ENCODE data around the gene REXO5.
"Not testable (repeated sequence)": the region's sequence is repeated elsewhere in the genome, so short reads cannot be mapped to it uniquely, and the experiment has no call there.

REXO5 gene

DNA sequence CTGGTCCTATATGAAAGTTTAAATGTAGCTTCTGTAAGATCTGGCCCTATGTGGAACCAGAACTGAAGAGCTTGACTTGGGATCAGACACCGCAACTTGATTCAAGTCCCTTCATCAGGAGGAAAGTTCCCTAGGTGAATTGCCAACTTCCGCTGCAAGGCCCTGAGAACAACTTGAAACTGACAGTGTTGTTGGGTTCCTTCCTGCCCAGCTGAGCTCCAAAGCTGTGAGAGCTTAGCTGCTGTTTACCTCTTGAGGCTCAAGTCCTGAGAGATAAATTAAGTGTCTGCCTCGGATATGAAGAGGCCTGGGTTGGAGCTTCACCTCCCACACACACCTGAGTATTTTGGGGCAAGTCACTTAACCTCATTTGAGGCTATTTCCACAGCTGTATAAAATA, 44.7 kb downstream of the REXO5 start:
- no peak for DNase-seq (ENCODE audit: low spot score)

DNA sequence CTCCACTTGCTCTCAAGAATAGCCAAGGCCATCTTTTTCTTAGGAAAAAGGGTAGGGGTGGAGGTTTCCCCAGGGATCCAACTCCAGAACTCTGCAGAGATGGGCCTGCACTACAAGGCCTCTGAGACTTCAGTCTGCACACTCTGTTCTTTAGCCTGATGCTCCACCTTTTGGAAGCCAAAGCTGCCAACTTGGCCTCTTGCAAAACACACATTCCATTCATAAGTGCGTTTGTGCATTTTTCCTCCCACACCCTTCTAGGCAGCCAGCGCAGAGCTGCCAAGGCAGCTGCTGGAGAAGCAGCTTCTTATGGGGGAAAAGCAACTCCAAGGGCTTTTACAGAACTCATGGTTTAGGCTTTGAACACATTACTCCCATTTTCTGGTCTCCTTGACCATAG, 45.3 kb downstream of the REXO5 start:
- peak; percentile 72 for DNase-seq (ENCODE audit: low spot score)

GRCh38 chr16:20853143-20853542, 46.8 kb downstream of the REXO5 start:
- no peak for DNase-seq (ENCODE audit: low spot score)

GRCh38 chr16:20853981-20854620, 47.8 kb downstream of the REXO5 start:
- no peak for DNase-seq (ENCODE audit: low spot score)

- no peak for DNase-seq (ENCODE audit: low spot score)
These were observed 48.6 kb downstream of the REXO5 start for GRCh38 chr16:20854963-20855362.

DNA sequence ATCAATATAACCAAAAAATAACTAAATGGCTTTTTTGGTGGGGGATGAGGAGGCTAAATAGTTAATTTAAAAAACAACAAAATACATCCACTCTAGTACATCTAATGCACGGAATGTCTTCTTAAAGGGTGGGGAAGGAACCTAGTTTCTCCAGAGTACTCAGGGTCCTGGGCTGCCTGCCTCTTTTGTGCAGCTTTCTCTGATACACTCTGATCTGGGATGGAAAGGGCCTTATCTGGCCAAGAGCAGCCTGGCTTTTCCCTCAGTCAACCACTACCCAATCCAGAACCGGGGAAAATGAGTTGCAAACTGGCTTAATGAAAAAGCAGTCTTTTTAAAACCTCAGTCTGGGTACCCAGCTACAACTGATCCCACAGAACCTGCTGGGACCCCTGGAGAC, 51.0 kb downstream of the REXO5 start:
- no peak for DNase-seq (ENCODE audit: low spot score)

GRCh38 chr16:20859229-20859628, 52.9 kb downstream of the REXO5 start:
- DNase-seq (ENCODE audit: low spot score): no peak

- DNase-seq (ENCODE audit: low spot score): no peak
These were observed 53.4 kb downstream of the REXO5 start for GRCh38 chr16:20859699-20860098.

DNA sequence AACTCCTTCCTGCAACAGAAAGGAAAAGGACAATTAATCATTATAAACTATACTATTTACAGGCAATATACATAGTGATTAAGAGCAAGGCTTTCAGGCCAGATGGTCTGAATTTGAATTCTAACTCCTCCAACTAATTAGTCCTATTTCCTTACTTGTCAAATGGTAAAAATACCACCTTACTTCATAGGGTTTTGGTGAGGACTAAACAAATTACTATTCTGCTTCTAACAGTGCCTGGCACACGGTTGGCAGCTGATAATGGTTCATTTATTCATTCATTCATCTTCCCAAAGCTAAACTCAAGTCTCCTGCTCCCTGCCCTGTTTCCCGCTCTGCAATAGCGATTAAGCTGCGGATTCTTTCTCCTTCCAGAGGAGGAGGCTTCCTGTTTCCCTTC, 54.0 kb downstream of the REXO5 start:
- DNase-seq (ENCODE audit: low spot score): no peak

- not testable (repeated sequence) for DNase-seq (ENCODE audit: low spot score)
These were observed 54.7 kb downstream of the REXO5 start for GRCh38 chr16:20860995-20861394.

GRCh38 chr16:20862162-20862960, 56.0 kb downstream of the REXO5 start:
- DNase-seq (ENCODE audit: low spot score): no peak

DNA sequence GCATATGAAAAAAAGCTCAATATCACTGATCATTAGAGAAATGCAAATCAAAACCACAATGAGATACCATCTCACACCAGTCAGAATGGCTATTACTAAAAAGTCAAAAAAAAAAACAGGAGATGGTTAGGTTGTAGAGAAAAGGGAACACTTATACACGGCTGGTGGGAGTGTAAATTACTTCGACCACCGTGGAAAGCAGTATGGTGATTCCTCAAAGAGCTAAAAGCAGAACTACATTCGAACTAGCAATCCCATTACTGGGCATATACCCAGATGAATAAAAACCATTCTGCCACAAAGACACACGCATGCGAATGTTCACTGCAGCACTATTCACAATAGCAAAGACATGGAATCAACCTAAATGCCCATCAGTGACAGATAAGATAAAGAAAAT, 58.0 kb downstream of the REXO5 start:
- not testable (repeated sequence) for DNase-seq (ENCODE audit: low spot score)

- DNase-seq (ENCODE audit: low spot score): no peak
These were observed 59.2 kb downstream of the REXO5 start for GRCh38 chr16:20865420-20866131.

- peak; percentile 60 for DNase-seq (ENCODE audit: low spot score)
These were observed 59.9 kb downstream of the REXO5 start for GRCh38 chr16:20866145-20866772.

- no peak for DNase-seq (ENCODE audit: low spot score)
These were observed 60.5 kb downstream of the REXO5 start for GRCh38 chr16:20866801-20867200.

DNA sequence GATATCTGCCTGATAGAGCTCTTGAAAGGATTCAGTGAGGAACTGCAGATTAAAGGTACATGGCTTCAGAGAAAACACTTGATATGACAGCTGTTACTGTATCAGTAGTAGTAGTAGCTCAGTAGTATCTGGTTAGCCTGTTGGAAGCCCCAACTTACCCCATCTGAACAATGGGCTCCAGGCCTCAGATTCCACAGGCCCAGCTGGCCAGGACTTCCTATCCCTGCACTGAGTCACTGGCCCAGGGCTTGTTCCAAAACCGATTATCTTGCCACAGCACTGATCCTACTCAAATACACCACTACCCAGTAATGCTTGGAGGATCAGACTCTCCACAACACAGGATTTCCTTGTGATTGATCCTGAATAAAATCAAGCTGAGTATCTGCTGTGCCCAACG, 61.3 kb downstream of the REXO5 start:
- DNase-seq (ENCODE audit: low spot score): no peak

DNA sequence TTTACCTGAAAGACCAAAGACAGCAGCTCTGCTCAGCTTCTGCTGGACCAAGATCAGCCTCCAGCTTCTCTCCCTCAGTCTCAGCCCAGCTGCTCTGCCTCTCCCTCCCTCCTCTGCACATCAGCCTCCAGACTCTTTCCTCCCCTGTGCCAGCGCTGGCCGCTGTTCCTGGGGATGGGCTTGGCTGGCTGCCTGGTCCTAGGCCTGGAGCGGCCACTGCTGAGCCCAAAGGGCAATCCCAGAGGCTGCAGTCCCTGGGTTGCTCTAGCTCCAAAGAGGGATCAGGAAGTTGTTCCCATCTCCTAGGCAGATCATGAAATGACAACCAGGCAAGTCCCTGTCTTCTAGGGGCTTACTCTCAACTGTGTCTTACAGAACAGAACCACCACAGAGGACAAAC, 62.6 kb downstream of the REXO5 start:
- DNase-seq (ENCODE audit: low spot score): peak; percentile 88

DNA sequence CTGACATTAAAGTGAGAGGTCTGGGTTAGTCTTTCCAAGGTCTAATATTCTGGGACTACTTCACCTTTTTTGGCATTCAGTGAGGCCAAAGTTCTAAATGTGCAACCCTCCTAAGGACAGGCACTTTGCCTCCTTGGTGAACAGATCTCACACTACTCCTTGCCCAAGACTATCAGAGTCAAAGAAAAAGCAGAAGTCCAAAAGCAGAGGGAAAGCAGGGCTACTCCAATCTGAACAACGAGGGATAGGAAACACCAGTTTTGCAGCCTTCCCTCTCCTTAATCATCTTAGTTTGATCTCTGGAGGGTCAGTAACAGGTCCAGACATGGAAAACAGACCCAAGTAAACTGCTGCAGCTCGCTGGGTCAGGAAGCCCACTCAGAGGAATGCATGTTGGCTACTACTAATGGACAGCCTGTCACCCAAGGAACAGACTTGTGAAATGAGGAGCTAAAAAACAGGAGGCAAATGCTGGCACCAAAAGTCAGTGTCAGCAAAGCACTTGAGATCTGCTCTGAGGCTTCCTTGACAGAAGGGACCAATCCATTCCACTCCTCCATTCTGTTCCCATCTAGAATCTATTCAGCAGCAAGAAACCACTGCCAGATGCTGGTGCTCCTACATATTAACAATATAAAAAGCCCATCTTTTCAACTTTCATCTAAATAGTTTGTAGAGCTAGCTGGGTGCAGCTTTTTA, 63.9 kb downstream of the REXO5 start:
- no peak for DNase-seq (ENCODE audit: low spot score)

DNA sequence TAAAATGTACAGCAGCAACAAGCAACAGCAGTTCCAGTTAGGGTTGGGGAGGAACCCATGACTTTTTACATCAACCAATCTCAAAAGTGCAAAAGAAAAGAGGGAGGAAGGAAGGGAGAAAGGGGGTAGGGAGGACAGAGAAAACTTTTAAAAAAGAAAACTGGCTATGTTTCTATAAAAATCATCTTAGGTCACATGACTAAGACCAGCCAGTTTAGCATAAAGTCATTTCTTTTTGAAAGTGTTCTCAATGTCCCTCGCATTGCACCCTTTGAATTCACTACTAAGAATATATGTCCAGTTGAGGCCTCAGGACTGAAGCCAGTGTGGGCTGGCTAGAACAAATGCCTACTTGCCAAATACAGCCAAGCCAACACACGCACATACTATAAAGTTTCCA, 64.9 kb downstream of the REXO5 start:
- DNase-seq (ENCODE audit: low spot score): no peak

DNA sequence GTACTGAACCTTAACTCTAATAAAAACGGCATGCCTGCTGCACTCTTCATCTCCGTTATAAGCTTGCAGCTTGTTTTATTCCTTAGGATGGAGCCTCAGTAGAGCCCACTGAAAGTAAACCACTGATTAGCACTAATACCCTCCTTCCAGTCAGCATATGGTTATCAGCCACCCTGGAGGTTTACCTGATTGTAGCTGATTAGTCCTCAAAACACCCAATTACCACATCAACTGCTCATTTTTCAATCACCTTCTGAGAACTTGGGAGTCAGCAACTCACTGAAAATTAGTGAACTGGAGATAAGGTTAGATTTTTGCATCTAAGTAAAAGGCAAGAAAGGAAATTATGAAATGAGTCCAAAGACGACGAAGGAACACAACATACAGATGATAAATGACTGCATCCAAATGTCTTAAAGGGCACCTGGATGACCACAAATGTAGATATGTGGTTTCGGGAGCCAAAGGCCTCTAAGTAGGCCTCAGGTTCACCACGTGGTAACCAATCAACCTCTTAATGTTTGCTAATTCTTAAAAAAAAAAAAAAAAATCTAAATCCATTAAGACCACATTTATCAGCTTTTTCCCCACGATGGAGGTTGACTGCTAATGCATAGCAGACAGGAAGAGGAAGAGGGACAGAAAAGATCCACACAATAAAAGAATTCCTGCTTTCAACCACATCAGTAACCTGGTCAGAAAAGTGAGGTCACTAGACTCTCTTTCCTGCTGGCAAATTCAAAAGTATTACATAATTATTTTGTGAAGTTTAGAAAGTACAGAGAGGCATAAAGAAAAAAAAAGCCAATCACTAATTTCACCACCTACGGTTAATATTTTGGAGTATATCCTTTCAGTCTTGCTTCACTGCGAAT, 65.9 kb downstream of the REXO5 start:
- no peak for DNase-seq (ENCODE audit: low spot score)

- no peak for DNase-seq (ENCODE audit: low spot score)
These were observed 67.0 kb downstream of the REXO5 start for GRCh38 chr16:20873331-20873730.

Data from Ammon's horn (tissue), 1 donor.